ENCODE results near the gene HEPACAM2.

HEPACAM2 gene

GRCh38 chr7:93226310-93226709, at the start of gene HEPACAM2:
Gene HEPACAM2 (minus strand): TSS chr7:93226469.
- peaks cover 9% of the 10 kb centered on the region for H3K4me1 ChIP-seq (ENCODE audit: insufficient read depth, low read length, severe bottlenecking)
- H3K9me2 ChIP-seq (ENCODE audit: low read depth, low read length) = no peaks in the 10 kb centered on the region
- H3K79me2 ChIP-seq (ENCODE audit: insufficient read depth, low read length) = no peaks in the 10 kb centered on the region
- no peak within 1 kb of the TSS for H3K4me3 ChIP-seq (ENCODE audit: low read depth, low read length, poor library complexity, severe bottlenecking)
- H2AFZ ChIP-seq (ENCODE audit: low read length) = no peak within 1 kb of the TSS
- no peaks in the 10 kb centered on the region for H4K20me1 ChIP-seq (ENCODE audit: insufficient read depth, low read length)
- TF ChIP-seq CTCF (IDR thresholded peaks at IDR 0.05; ENCODE audit: low read length) (no peak), EZH2 (IDR thresholded peaks at IDR 0.05; ENCODE audit: borderline replicate concordance, low read length) (no peak)
- H3K4me2 ChIP-seq (ENCODE audit: low read length) = no peak within 1 kb of the TSS
- no peaks in the 10 kb centered on the region for H3K36me3 ChIP-seq (ENCODE audit: insufficient read depth, low read length)
- no peak within 1 kb of the TSS for H3K9ac ChIP-seq (ENCODE audit: low read length)
- H3K9me3 ChIP-seq (ENCODE audit: low read length) = no peaks in the 10 kb centered on the region
- H3K27me3 ChIP-seq (ENCODE audit: insufficient read depth, low read length) = no peaks in the 10 kb centered on the region
- H3K27ac ChIP-seq (ENCODE audit: low read depth, low read length, poor library complexity, severe bottlenecking) = no peak within 1 kb of the TSS
- no peaks in the 10 kb centered on the region for H3F3A ChIP-seq (ENCODE audit: insufficient read depth, low read length)

- Histone ChIP-seq H3K79me2 (ENCODE audit: insufficient read depth, low read length) (no peaks in the 10 kb centered on the region), H3K4me2 (ENCODE audit: low read length) (no peak overlapping the region), H3K9ac (ENCODE audit: low read length) (no peak overlapping the region), H3K4me1 (ENCODE audit: insufficient read depth, low read length, severe bottlenecking) (no peaks in the 10 kb centered on the region), H3K4me3 (ENCODE audit: low read depth, low read length, poor library complexity, severe bottlenecking) (no peak overlapping the region), H3K9me2 (ENCODE audit: low read depth, low read length) (no peaks in the 10 kb centered on the region), H3K27ac (ENCODE audit: low read depth, low read length, poor library complexity, severe bottlenecking) (no peak overlapping the region), H3F3A (ENCODE audit: insufficient read depth, low read length) (no peaks in the 10 kb centered on the region), H3K36me3 (ENCODE audit: insufficient read depth, low read length) (no peaks in the 10 kb centered on the region; the same call in 1 of the 2 replicates), H2AFZ (ENCODE audit: low read length) (no peak overlapping the region), H4K20me1 (ENCODE audit: insufficient read depth, low read length) (no peaks in the 10 kb centered on the region), H3K27me3 (ENCODE audit: insufficient read depth, low read length) (no peaks in the 10 kb centered on the region), H3K9me3 (ENCODE audit: low read length) (no peaks in the 10 kb centered on the region)
- TF ChIP-seq EZH2 (IDR thresholded peaks at IDR 0.05; ENCODE audit: borderline replicate concordance, low read length) (no peak), CTCF (IDR thresholded peaks at IDR 0.05; ENCODE audit: low read length) (no peak)
Measured at GRCh38 chr7:93265220-93265619, 39.0 kb upstream of the HEPACAM2 start.

- Histone ChIP-seq H2AFZ (ENCODE audit: low read length) (no peak overlapping the region), H3K36me3 (ENCODE audit: insufficient read depth, low read length) (peaks cover 7% of the 10 kb centered on the region; the same call in 1 of the 2 replicates), H3K27ac (ENCODE audit: low read depth, low read length, poor library complexity, severe bottlenecking) (no peak overlapping the region), H3K9ac (ENCODE audit: low read length) (no peak overlapping the region), H3F3A (ENCODE audit: insufficient read depth, low read length) (no peaks in the 10 kb centered on the region), H3K9me3 (ENCODE audit: low read length) (no peaks in the 10 kb centered on the region), H3K79me2 (ENCODE audit: insufficient read depth, low read length) (no peaks in the 10 kb centered on the region), H3K9me2 (ENCODE audit: low read depth, low read length) (no peaks in the 10 kb centered on the region), H3K27me3 (ENCODE audit: insufficient read depth, low read length) (no peaks in the 10 kb centered on the region), H3K4me3 (ENCODE audit: low read depth, low read length, poor library complexity, severe bottlenecking) (no peak overlapping the region), H3K4me1 (ENCODE audit: insufficient read depth, low read length, severe bottlenecking) (no peaks in the 10 kb centered on the region), H3K4me2 (ENCODE audit: low read length) (no peak overlapping the region), H4K20me1 (ENCODE audit: insufficient read depth, low read length) (no peaks in the 10 kb centered on the region)
- TF ChIP-seq EZH2 (IDR thresholded peaks at IDR 0.05; ENCODE audit: borderline replicate concordance, low read length) (no peak), CTCF (IDR thresholded peaks at IDR 0.05; ENCODE audit: low read length) (no peak)
Measured at GRCh38 chr7:93262535-93262934, 36.3 kb upstream of the HEPACAM2 start.

All from OCI-LY1 (cell line).